PFSK-1 (cell line): ENCODE results near the gene PROX1.

Source experiments
- FOXP2 ChIP-seq: optimal IDR thresholded peaks from 2 replicates; pipeline ENCODE3; 2011; ENCODE audit warnings: borderline replicate concordance, control low read depth, inconsistent platforms; ENCODE audit not compliant: insufficient read depth; ENCODE audit errors: extremely low read length, extremely low read depth
- POLR2AphosphoS5 ChIP-seq: IDR thresholded peaks from 2 replicates; pipeline ENCODE4 v1.6.1; 2012; ENCODE audit warnings: low read depth, mild to moderate bottlenecking, control low read depth, low read length, moderate library complexity
- SIN3A ChIP-seq: IDR thresholded peaks from 2 replicates; pipeline ENCODE4 v1.6.1; 2012; ENCODE audit warnings: mild to moderate bottlenecking, low read length, moderate library complexity, borderline replicate concordance; ENCODE audit not compliant: insufficient read depth
- TAF1 ChIP-seq: IDR thresholded peaks from 2 replicates; pipeline ENCODE4 v1.6.1; 2012; ENCODE audit warnings: low read length, control low read depth, borderline replicate concordance; ENCODE audit not compliant: insufficient read depth
- TF ChIP-seq, protein P1 (sequence below), 2 experiments: IDR thresholded peaks; 2 replicates each; pipeline versions ENCODE4 v1.6.1 to v1.8.0; 2011 to 2012; ENCODE audit warnings: low read depth in 2 of 2, low read length in 2 of 2, control low read depth in 1 of 2, inconsistent platforms in 1 of 2, mild to moderate bottlenecking in 1 of 2, moderate library complexity in 1 of 2; ENCODE audit not compliant: insufficient read depth in 1 of 2

The PROX1 gene

DNA sequence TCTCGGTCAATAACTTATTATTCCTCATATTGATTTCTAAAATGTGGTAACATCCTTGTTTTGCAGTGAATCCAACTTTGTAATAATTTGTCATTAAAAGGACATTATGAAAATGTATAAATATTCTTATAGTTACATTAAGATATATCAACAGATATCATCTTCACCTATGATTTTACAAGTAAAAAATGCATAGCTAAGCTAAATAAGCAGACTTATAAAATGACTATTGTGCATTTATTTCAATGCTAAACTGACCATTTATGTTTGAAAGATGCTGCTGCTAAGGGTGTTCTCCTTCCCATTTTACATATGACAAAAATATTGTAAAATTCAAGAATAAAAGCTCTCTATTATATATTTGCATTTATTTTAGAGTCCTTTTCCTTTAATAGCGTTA lies 7.8 kb downstream of the PROX1 start:
- TF ChIP-seq FOXP2 = no peak
- TF ChIP-seq POLR2AphosphoS5 = no peak
- TF ChIP-seq, protein P1, sequence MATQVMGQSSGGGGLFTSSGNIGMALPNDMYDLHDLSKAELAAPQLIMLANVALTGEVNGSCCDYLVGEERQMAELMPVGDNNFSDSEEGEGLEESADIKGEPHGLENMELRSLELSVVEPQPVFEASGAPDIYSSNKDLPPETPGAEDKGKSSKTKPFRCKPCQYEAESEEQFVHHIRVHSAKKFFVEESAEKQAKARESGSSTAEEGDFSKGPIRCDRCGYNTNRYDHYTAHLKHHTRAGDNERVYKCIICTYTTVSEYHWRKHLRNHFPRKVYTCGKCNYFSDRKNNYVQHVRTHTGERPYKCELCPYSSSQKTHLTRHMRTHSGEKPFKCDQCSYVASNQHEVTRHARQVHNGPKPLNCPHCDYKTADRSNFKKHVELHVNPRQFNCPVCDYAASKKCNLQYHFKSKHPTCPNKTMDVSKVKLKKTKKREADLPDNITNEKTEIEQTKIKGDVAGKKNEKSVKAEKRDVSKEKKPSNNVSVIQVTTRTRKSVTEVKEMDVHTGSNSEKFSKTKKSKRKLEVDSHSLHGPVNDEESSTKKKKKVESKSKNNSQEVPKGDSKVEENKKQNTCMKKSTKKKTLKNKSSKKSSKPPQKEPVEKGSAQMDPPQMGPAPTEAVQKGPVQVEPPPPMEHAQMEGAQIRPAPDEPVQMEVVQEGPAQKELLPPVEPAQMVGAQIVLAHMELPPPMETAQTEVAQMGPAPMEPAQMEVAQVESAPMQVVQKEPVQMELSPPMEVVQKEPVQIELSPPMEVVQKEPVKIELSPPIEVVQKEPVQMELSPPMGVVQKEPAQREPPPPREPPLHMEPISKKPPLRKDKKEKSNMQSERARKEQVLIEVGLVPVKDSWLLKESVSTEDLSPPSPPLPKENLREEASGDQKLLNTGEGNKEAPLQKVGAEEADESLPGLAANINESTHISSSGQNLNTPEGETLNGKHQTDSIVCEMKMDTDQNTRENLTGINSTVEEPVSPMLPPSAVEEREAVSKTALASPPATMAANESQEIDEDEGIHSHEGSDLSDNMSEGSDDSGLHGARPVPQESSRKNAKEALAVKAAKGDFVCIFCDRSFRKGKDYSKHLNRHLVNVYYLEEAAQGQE (IDR thresholded peaks at IDR 0.05; ENCODE audit: insufficient read depth in 1 of 2, low read depth in 2 of 2, low read length in 2 of 2) = no peak

DNA sequence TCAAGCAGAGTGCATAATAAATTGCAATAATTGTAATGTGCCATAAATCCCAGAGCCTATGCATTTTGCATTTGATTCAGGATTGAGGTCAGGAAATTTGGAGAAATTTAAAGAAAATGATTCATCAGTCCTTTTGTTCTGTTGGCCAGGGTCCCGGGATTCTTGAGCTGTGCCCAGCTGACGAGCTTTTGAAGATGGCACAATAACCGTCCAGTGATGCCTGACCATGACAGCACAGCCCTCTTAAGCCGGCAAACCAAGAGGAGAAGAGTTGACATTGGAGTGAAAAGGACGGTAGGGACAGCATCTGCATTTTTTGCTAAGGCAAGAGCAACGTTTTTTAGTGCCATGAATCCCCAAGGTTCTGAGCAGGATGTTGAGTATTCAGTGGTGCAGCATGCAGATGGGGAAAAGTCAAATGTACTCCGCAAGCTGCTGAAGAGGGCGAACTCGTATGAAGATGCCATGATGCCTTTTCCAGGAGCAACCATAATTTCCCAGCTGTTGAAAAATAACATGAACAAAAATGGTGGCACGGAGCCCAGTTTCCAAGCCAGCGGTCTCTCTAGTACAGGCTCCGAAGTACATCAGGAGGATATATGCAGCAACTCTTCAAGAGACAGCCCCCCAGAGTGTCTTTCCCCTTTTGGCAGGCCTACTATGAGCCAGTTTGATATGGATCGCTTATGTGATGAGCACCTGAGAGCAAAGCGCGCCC lies 8.7 kb downstream of the PROX1 start:
- TF ChIP-seq SIN3A (no peak), FOXP2 (no peak), POLR2AphosphoS5 (no peak), TAF1 (no peak)
- TF ChIP-seq, protein P1 (IDR thresholded peaks at IDR 0.05; ENCODE audit: insufficient read depth in 1 of 2, low read depth in 2 of 2, low read length in 2 of 2) = no peak

DNA sequence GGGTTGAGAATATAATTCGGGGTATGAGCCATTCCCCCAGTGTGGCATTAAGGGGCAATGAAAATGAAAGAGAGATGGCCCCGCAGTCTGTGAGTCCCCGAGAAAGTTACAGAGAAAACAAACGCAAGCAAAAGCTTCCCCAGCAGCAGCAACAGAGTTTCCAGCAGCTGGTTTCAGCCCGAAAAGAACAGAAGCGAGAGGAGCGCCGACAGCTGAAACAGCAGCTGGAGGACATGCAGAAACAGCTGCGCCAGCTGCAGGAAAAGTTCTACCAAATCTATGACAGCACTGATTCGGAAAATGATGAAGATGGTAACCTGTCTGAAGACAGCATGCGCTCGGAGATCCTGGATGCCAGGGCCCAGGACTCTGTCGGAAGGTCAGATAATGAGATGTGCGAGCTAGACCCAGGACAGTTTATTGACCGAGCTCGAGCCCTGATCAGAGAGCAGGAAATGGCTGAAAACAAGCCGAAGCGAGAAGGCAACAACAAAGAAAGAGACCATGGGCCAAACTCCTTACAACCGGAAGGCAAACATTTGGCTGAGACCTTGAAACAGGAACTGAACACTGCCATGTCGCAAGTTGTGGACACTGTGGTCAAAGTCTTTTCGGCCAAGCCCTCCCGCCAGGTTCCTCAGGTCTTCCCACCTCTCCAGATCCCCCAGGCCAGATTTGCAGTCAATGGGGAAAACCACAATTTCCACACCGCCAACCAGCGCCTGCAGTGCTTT lies 9.4 kb downstream of the PROX1 start:
- TF ChIP-seq POLR2AphosphoS5 (no peak), SIN3A (no peak), FOXP2 (no peak), TAF1 (no peak)
- TF ChIP-seq, protein P1 (IDR thresholded peaks at IDR 0.05; ENCODE audit: insufficient read depth in 1 of 2, low read depth in 2 of 2, low read length in 2 of 2) = no peak

DNA sequence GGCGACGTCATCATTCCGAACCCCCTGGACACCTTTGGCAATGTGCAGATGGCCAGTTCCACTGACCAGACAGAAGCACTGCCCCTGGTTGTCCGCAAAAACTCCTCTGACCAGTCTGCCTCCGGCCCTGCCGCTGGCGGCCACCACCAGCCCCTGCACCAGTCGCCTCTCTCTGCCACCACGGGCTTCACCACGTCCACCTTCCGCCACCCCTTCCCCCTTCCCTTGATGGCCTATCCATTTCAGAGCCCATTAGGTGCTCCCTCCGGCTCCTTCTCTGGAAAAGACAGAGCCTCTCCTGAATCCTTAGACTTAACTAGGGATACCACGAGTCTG lies 10.0 kb downstream of the PROX1 start:
- no peak for TF ChIP-seq POLR2AphosphoS5
- TF ChIP-seq SIN3A = no peak
- TF ChIP-seq TAF1 = no peak
- TF ChIP-seq, protein P1 (IDR thresholded peaks at IDR 0.05; ENCODE audit: insufficient read depth in 1 of 2, low read depth in 2 of 2, low read length in 2 of 2) = no peak
- no peak for TF ChIP-seq FOXP2

DNA sequence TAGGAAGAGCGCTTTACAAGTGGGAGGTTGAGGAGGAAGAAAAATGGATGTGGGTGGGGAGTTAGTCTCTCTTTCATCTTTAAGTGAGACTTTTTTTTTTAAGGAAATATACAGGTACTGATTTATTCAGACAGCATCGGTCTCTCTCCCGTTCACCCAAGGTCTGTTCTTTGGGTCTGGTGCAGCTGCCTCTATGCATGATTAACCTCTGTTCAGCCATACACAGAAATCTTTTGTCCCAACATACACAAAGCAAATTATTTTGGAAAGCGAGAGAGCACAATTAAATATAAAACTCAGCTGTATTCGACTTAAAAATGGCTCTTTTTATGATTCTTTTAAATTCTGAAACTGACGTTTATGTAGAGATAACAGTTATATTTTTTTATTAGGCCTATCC lies 11.0 kb downstream of the PROX1 start:
- TF ChIP-seq FOXP2 (no peak), POLR2AphosphoS5 (no peak)
